GM18511 (cell line): ENCODE measurements around the gene ASB6.

Source experiments
- ATAC-seq: cut with Tn5 transposase; IDR thresholded peaks from one replicate; pipeline ENCODE4 v1.9.1; 2021; ENCODE audit warnings: mild to moderate bottlenecking, moderate library complexity; ENCODE audit not compliant: unreplicated experiment

Gene ASB6, protein sequence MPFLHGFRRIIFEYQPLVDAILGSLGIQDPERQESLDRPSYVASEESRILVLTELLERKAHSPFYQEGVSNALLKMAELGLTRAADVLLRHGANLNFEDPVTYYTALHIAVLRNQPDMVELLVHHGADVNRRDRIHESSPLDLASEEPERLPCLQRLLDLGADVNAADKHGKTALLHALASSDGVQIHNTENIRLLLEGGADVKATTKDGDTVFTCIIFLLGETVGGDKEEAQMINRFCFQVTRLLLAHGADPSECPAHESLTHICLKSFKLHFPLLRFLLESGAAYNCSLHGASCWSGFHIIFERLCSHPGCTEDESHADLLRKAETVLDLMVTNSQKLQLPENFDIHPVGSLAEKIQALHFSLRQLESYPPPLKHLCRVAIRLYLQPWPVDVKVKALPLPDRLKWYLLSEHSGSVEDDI

DNA sequence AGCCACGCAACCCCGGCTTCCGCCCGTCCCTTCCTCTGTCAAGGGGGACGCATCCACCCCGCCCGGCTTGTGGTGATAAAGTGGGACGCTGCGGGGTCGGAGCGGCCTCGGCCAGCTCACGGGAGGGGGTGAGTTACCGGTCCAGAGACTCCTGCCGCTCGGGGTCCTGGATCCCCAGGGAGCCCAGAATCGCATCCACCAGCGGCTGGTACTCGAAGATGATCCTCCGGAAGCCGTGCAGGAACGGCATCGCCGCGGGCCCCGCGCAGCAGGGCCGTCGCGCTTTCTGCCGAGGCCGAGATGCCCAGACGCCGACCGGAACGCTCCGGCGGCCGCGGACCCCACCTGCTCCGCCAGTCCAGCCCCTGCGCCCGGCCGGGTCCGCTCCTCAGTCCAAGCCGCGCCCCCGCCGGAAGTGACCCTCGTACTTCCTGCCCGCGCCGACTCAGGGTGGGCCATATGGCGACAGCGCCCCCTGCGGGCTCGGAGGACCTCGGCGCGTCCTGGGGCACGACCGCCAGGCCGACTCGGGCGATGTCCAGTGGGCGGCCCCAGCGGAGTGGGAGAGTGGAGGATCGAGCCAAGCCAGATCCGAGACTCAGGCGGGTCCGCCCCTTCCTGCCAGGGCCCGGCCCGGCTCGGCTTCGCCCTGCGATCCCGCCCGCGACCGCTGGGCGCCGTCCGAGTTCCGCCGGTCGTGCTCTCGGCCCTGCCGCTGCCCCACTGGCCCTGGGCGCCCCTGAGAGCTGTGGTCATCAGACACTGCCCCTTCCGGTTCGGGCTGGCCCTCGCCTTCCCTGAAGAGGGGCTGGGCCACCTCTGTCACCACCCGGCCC, at the start of gene ASB6:
Gene ASB6 (minus strand): TSS at position 402 of the 836 bp plus-strand sequence. CDS start 152 bp downstream, at position 250.
- ATAC-seq: peak; percentile 91

DNA sequence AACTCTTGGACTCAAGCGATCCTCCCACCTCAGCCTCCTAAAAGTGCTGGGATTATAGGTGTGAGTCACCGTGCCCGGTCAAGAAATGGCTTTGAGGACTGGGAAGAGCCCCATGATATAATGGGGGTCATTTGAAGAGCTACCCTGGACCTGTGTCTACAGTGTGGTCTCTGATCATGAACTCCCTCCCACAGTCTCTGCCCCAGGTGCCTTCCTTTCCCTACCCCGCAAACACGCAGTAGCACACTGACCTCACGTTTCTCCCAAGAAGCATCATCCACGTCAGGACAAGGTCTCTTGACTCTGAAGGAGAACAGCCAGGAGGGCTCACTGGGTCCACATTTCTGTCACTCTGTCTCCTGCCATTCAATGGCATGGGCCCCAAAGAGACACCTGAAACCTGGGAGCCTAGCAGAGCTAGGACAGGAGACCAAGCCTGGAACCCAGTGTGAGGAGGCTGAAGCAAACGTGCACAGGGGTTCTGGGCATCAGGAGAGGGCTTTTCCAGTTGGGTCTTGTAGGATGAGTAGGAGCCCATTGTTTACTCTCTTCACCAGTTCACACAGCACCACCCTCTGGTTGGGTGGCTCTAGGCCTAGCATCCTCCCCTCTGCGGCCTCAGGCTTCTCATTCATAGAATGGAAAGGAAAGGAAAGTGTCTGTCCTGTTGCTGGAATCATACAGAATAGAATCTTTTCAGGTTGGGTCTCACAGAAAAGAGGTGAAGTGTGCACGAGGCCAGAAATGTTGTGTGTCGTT, 46.5 kb upstream of the ASB6 start:
- ATAC-seq: no peak

DNA sequence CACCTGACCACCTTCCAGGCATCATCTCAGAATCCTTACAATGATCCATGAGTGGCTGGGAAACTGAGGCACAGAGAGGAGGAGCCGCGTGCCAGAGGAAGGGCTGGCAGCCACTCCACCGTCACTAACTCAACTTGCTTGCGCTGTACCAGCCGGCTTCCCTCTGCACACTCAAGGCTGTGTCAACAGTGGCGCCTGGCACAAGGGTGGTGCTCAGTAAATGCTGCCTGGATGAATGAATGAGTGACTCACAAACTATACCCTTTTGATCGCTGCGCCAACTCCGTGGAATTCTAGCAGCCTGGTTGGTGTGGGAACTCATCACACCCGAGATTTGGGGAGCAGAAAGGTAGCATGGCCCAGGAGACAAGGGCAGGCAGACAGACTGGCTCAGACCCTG, 45.4 kb upstream of the ASB6 start:
- ATAC-seq: no peak

DNA sequence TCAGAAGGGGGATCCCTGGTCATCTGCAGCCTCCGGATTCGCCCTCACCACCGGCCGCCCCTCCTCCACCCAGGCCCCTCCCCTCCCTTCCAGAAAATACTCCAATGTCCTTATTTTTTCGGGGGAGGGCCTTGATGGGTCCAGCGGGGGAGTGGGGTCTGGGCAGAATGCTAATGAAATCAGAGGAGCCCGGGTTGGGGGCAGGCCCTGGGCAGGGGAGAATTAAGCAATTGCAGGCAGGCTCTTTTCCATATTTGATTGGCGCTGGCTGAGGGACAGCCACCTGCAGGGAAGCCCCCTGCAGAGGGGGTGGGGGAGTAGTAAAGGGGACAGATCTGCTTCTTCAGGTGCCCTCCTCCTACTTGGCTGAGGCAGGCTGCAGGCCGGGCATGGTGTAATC, 44.8 kb upstream of the ASB6 start:
- no peak for ATAC-seq

DNA sequence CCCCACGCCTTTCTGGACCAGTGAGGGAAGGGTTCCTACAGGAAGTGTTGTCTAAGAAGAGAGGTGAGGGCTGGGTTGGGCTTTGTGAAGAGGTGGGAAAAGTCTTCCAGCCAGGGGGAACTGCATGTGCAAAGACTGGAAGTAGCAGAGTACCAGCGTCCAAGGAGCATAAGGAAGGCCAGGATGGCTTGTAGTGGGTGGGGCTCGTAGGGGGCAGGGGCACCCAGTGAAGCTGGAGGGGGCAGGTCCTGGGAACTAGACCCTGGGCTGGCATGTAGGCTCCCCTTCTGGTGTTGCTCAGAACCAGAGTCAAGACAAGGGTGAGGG, 43.9 kb upstream of the ASB6 start:
- no peak for ATAC-seq

DNA sequence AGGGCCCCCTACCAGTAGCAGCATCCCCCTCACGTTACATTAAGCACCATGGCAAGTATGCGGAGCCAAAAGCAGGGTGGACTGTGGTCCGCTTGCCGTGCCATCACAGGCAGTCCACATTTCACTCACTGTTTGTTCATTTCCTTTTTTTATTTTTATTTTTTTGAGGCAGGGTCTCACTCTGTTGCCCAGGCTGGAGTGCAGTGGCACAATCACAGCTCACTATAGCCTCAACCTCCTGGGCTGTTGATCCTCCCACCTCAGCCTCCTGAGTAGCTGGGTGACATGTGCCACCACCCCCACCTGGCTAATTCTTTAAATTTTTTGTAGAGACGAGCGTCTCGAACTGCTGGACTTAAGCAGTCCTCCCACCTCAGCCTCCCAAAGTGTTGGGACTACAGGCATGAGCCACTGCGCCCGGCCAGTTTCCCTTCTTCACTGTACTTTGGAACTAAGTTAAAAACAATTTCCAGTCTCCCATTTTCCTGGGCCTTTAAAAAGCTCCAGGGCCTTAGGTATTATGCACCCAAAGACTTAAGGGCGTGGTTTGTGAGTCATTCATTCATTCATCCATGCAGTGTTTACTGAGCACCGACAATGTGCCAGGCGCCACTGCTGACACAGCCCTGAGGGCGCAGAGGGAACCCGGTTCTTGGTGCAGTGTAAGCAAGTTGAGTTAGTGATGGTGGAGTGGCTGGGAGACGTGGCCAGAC, 43.4 kb upstream of the ASB6 start:
- ATAC-seq: no peak

DNA sequence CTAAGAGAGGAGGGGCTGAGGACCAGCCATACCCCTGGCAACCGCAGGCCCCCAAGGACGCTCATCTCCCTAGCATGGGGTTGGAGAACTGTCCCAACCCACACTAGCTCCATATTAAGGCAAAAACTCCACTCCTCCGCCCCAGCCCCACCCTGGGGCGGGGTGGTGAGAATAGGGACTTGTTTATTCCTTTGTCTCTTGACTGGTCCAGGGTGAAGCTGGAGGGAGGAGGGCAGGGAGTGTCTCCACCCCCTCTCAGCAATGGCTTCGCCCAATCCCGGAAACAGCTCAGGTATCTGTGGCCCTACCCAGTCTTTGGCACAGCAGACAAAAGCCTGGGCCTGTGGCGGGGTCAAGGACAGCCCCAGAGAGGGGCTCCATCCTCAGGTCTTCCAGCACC, 40.4 kb upstream of the ASB6 start:
- ATAC-seq: no peak

DNA sequence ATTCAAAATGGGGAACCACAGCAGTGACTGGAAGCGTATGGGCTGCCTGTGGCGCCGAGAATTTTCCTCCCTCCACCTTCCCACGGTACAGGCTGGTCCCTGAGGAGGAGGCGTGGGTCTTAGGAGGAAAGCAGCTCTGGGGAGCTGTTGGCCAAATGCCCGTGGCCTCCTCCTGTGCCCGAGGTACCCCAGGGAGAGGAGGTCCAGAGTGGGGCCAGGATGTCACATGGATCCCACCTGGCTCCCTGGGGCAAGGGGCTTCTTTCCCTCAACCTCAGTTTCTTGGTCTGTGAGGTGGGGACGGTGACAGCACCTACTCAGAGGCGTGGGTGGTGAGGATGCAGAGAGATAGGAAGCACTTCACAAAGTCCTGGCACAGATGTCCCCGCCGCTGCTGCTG, 40.0 kb upstream of the ASB6 start:
- no peak for ATAC-seq

DNA sequence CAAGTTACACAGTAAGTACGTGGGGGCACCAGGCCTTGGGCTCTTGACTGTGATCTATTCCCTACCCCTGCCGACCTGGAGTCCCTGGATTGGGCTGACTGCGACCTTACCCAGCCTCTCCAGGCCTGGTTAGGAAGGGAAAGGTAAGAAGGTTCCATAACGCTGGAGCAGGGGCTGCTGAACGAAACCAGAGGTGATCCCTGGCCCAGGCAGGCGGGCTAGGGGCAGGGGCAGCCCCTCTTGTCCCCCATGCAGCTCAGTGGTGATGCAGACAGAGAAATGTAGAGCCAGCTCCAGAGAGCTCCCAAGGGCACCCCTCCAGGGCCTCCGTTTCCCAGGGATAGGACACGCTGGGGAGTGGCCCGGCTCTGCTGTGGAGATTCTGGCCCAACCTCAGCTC, 37.6 kb upstream of the ASB6 start:
- ATAC-seq: no peak

DNA sequence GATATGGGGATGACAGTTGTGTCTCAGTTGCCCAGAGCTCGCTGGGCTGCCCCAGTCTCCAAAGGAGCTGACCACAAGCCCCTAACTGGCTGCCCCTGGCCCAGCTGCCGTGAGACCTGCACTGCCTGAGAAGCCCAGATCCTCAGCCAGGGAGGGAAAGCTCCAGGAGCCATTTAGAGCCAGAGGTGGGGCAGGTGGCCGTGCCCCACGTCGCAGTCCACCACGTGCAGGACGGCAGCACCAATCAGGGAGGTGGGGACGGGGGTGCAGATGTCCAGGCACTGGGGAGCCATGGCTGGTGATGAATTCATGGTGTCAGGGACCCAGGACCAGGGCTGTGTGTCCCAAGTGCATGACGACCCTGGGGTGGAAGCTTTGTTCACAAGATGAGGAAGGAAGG, 36.9 kb upstream of the ASB6 start:
- no peak for ATAC-seq

DNA sequence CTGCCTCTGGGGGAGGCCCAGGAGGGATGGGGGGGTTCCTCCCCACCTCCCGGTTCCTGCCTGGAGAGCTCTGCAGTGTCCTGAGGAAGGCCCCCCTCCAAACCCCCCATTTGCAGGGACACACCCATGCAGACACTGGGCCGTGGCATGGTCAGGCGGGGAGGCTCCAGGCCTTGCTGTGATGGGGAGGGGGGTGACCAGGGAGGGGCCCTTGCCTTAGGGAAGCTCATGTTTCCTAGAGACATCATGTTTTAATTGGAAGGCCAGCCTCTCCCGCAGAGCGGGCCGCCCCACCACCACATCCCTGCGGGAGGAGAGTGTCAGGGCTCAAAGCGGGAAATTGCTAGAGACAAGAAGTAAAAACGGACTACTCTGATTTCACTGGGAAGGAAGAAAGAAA, 35.5 kb upstream of the ASB6 start:
- no peak for ATAC-seq

DNA sequence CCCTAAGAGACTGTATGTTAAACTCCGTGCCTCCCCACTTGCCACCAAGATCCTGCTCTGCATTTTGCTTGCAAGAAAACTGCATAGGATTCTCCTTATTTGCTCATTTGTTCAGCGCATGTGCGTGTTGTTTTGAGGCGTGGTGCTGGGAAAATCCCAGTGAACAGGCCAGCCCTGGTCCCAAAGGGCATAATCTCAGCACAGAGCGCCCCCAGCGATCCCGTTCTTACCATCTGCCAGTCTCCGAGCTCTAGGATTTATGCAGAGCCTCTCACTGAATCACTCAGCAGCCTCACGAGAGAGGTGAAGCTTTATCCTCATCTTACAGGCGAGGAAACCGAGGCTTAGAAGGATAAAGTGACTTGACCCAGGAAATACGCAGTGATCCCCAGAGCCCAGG, 35.0 kb upstream of the ASB6 start:
- ATAC-seq: no peak

DNA sequence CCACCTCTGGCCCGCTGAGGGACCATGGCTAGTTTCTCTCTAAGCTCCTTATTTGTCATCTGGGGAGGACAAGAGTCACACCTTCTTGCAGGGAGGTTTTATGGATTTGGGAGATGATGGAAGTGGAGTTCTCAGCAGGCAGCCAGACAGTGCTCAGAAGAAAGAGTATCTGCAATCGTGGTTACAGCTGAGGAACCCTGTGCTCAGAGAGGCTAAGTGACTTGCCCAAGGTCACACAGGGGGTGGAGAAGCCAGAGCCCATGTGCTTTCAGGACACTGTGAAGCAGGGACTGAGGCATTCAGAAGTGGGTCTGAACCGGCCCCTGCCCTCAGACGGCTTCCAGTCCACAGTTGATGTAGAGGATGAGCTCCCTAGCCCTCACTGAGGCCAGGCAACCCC, 34.3 kb upstream of the ASB6 start:
- no peak for ATAC-seq

DNA sequence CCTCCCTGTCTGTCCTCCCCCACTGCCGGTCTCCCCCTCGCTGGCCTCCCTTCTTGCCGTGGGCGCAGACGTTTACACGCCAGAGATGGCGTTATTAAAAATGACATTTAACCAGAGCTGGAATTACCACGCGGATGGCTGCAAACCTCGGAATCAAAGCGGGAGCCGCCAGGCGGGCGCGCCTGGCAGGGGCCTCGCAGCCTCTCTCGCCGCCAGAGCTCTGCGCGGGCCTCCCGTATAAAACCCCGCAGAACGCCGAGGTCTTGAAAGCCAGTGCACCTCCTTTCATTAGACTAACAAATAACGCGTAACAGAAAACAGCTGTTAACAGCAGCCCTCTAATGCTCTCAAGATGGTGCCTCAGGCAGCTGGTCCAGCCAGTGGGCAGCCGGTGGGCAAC, 33.7 kb upstream of the ASB6 start:
- ATAC-seq: no peak

DNA sequence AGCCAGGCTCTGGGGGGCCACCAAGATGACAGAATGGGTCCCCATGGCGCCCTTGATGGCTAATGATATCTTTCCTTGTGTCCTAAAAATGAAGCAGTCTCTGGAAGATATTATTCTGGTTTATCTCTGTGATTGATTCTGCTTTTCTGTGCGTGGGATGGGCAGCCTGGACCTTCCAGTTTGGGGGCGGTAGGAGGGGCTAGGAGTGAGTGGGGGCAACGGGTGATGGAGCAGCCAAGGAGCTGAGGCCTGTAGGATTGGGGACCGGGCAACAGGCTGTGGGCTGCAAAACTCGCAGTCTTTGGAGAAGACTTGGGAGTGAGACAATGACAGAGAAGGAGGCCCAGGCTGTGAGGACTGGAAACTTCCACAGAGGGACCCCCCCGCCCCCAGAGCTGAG, 32.3 kb upstream of the ASB6 start:
- no peak for ATAC-seq

DNA sequence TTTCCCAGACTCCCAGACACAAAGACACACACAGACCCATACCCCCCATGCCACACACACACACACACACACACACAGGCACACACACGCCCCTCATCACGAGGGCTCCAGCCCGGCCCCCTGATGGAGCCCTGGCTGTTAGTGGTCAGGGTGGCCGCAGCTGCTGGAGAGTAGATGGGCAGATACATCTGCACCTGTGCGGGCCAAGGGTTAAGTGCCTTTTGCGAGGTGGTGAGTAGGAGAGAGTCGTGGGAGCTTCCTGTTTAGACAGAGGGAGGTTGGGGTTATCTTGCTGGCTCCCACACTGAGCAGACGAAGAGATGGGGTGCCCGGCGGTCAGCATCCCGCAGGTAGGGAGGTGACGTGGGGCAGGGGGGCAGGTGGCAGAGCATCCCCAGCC, 31.7 kb upstream of the ASB6 start:
- ATAC-seq: no peak

DNA sequence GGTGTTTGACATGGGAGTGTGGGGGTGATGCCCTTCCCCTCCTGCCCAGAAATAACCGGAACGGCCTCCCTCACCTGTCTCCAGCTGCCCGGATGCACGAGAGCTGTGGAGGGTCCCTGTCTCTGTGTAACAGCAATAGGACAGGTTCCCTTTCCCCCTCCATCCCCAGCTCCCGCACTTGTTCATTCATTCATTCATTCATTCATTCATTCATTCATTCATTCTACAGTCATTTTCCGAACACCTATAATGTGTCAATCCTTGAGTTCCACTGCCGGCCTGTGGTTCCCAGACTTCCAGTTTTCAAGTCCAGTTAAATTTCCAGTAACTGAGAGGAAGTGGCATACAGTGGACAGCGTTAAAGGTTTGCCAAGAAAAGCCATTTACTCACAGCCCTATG, 30.8 kb upstream of the ASB6 start:
- no peak for ATAC-seq

DNA sequence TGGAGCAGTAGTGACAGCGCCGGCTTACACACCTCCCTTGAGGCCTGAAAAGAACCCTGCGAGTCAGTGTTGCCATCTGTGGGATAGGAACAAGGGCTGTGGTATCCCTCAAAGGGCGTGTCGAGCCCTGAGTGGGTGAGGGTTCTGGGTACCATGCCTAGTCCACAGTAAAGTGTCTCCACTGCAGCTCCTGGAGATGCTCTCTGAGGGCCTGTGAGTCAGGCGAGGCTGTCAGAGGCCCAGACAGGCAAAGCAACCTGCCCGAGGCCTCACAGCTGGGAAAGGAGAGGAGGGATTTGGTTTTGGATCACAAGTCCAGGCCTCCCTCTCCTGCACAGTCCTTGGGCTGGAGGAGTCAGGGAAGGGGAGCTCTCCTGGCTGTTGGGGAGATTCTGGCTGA, 29.6 kb upstream of the ASB6 start:
- ATAC-seq: no peak

DNA sequence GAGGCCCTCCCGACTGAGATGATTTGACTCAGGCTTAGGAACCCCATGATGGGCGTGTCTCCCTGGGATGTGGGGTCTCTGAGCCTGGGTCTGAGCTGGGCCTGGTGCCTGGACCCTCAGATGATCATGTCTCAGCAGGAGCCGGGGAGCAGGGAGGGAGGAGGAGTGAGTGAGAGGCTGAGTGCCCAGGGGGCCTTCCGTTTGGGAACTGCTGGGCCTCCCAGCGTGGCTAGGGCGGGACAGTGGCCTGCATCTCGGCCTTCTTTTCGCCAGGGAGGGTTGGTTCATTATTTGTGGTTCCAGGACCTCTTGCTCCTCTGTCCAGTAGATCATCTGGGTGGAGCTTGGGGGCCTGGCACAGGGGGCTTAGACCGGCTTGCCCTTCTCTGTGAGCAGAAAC, 29.1 kb upstream of the ASB6 start:
- ATAC-seq: no peak

DNA sequence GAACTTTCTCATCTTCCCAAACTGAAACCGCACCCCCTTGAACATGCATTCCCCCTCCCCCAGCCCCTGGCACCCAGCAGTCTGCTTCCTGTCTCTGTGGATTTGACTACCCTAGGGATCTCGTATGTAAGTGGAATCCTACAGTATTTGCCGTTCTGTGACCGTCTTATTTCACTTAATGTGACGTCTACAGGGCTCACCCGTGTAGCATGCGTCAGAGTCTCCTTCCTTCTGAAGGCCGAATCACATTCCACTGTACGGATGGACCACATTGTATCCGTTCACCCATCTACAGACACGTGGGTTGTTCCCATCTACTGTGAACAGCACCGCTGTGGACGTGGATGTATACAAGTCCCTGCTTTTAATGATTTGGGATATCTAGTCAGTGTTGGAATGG, 28.0 kb upstream of the ASB6 start:
- no peak for ATAC-seq

DNA sequence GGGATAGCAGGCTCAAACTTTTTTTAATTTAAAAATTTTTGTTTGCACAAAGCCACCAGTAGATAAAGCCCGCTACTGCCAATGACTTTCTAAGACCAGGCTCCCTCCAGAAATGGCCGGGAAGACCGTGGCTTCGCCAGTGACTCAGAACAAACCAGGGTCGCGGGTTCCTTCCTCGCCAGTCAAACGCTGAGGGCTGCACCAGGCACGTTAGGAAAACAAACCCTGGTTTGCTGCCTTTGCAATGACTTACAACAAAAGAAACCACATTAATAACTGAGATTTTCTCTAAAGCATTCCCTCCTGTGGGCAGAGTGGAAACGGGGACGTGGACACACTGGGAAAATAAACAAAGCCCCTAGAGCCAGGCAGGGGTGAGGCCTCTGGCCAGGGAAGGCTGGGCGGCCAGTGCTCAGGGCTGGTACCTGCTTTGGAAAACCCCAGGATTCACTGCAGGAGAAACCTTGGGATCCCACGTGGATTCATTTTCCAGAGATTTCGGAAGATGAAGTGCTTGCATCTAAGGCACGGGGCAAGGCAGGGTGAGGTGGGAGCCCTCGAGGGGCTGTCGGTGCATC, 27.3 kb upstream of the ASB6 start:
- no peak for ATAC-seq
